ENCODE measurements around the gene PLBD1. TPM values are rescaled to one million over a fixed set of nuclear protein-coding genes. Genes with fewer than 3 reads are reported as not detected.

Gene PLBD1
- total RNA-seq, 4 donors from 2014 or later, result 4.1 to 18.7 (median 6.6) TPM

- intact Hi-C loops (cut with DNase I), result no loop called here
- DNase-seq (ENCODE audit: extremely low spot score), result no peak
- Histone ChIP-seq H3K4me3 (no peak overlapping the region), H3K4me1 (peaks cover 0 to 10% (median under 1%) of the 10 kb centered on the region in 4 donors), H3K27me3 (no peaks in the 10 kb centered on the region), H3K9me3 (no peaks in the 10 kb centered on the region), H3K36me3 (peaks cover 18 to 67% (median 32%) of the 10 kb centered on the region in 4 donors), H3K27ac (replicated peaks in 1 of 4) (no peak overlapping the region)
- 90% methylated on average over 2 of the region's 2 CpGs for WGBS
- TF ChIP-seq POLR2A (IDR thresholded peaks at IDR 0.05; ENCODE audit: low read depth) (no peak), POLR2AphosphoS5 (IDR thresholded peaks at IDR 0.05) (no peak), CTCF (IDR thresholded peaks at IDR 0.05) (peak in 2 of 3 experiments; percentile 26 to 32), EP300 (IDR thresholded peaks at IDR 0.05) (no peak)
Measured at GRCh38 chr12:14454098-14454907, 113.4 kb downstream of the PLBD1 start.

Small RNA genes within 50 kb of the gene (small RNA-seq; reads per million reads assigned to genes)
- 0 reads per million in 3 donors for gene RN7SKP134

Other genes starting within 250 kb of the PLBD1 start
- 10 to 100 TPM; 26.8 to 43.2 (median 32.8) TPM for gene ATF7IP, start 202.2 kb downstream of the PLBD1 start, total RNA-seq
- gene GUCY2C, start 128.7 kb upstream of the PLBD1 start, total RNA-seq, result not detected
- gene WBP11, start 235.6 kb upstream of the PLBD1 start, total RNA-seq, result 10 to 100 TPM; 18.2 to 25.7 (median 19.1) TPM
- 1 to 10 TPM in 2 of 4 donors, under 1 TPM in 2; 0.66 to 2.1 (median 1.1) TPM for gene C12orf60, start 235.8 kb upstream of the PLBD1 start, total RNA-seq
- gene SMCO3, start 246.3 kb upstream of the PLBD1 start, total RNA-seq, result under 1 TPM in 1 of 4 donors, not detected in 3; 0.23 TPM